ENCODE data around the gene VPS4B. TPM values are rescaled to one million over a fixed set of nuclear protein-coding genes. Genes with fewer than 3 reads are reported as not detected.

Gene VPS4B
- total RNA-seq, 3 donors from 2014 or later, result 83.8 to 167 (median 116) TPM

DNA sequence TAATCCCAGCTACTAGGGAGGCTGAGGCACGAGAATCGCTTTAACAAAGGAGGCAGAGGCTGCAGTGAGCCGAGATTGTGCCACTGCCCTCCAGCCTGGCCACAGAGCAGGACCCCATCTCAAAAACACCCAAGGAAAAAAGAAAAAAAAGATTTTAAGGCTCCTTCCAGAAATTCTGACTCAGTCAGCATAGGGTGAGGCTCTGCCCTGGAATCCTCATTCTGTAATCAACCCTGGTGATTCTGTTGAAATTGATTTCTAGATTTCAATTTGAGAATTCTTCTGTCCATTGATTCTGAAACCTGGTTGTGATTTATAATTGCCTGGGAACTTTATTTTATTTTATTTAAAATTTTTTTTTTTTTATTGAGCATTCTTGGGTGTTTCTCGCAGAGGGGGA lies 27.1 kb upstream of the VPS4B start:
- Histone ChIP-seq H3K4me1 (ENCODE audit: low read depth) (peaks cover 17% of the 10 kb centered on the region), H3K36me3 (ENCODE audit: low read depth) (no peaks in the 10 kb centered on the region), H3K9me3 (no peaks in the 10 kb centered on the region), H3K4me3 (no peak overlapping the region)
- TF ChIP-seq, protein P1, sequence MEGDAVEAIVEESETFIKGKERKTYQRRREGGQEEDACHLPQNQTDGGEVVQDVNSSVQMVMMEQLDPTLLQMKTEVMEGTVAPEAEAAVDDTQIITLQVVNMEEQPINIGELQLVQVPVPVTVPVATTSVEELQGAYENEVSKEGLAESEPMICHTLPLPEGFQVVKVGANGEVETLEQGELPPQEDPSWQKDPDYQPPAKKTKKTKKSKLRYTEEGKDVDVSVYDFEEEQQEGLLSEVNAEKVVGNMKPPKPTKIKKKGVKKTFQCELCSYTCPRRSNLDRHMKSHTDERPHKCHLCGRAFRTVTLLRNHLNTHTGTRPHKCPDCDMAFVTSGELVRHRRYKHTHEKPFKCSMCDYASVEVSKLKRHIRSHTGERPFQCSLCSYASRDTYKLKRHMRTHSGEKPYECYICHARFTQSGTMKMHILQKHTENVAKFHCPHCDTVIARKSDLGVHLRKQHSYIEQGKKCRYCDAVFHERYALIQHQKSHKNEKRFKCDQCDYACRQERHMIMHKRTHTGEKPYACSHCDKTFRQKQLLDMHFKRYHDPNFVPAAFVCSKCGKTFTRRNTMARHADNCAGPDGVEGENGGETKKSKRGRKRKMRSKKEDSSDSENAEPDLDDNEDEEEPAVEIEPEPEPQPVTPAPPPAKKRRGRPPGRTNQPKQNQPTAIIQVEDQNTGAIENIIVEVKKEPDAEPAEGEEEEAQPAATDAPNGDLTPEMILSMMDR (IDR thresholded peaks at IDR 0.05), result no peak
- ATAC-seq, result no peak
- no peak for DNase-seq
- intact Hi-C loops (cut with DNase I, micrococcal nuclease), result no loop called here

DNA sequence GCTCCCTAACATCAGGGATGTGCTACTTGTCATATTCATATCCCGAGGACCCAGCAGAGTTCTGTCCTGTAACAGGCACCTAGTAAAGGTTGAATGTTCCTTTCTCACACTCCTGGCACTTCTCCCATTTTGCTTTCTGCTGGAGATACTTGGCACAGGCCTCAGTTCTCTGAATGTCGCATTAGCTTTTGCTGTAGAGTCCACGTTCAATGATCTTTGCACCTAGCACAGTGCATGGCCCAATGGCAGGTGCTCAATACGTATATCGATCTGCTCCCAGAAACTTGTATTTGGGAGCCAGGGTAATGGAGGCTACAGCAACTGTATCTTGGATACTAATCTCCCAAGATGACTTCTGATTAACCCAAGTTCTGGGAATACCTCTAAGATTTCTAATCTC lies 24.8 kb upstream of the VPS4B start:
- DNase-seq (no peak), ATAC-seq (no peak)
- peaks cover 3% of the 10 kb centered on the region for H3K4me1 ChIP-seq (ENCODE audit: low read depth)
- H3K9me3 ChIP-seq, result no peaks in the 10 kb centered on the region
- TF ChIP-seq, protein P1 (IDR thresholded peaks at IDR 0.05), result no peak
- intact Hi-C loops (cut with DNase I, micrococcal nuclease), result no loop called here
- H3K4me3 ChIP-seq, result no peak overlapping the region
- no peaks in the 10 kb centered on the region for H3K36me3 ChIP-seq (ENCODE audit: low read depth)

DNA sequence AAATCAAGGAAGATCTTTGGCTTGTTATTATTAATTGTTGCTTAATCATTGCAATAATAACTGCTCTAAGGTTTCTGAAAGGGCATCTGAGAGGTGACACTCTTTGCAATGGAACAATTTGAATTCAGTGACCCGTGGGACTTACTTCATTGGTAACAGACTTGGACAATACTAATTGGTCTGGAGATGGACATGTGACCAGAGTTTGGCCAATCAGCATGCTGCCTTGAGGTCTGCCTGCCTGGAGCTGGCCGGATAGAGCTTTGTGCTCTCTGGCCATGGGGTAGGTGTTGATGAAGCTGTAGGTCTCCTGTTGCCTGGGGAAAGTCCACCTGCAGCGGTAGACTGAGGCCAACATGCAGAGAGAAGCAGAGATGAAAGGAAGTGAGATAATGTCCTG lies 24.0 kb upstream of the VPS4B start:
- H3K9me3 ChIP-seq, result no peaks in the 10 kb centered on the region
- no peaks in the 10 kb centered on the region for H3K36me3 ChIP-seq (ENCODE audit: low read depth)
- ATAC-seq, result no peak
- H3K4me1 ChIP-seq (ENCODE audit: low read depth), result no peaks in the 10 kb centered on the region
- H3K4me3 ChIP-seq, result no peak overlapping the region
- intact Hi-C loops (cut with DNase I, micrococcal nuclease), result no loop called here
- DNase-seq, result no peak
- TF ChIP-seq, protein P1 (IDR thresholded peaks at IDR 0.05), result no peak

DNA sequence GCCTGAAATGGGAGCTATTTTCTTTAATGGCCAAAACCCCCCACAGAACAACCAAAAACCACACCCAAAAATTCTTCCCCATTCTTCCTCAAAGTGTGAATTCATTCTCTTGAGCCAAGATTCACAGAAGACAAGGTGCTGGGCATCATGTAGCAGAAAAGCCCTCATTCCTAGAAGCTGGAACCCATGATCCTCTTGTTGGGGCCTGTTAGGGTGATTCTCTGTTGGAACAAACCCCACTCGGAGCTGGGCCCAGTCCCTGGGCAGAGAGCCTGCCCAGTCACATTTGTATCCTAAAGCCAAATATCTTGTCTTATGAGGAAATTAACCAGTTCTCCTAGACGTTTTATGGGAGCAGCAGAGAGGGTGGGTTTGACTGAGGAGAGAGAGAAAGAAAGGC lies 22.8 kb upstream of the VPS4B start:
- H3K4me1 ChIP-seq (ENCODE audit: low read depth), result no peaks in the 10 kb centered on the region
- intact Hi-C loops (cut with DNase I, micrococcal nuclease), result no loop called here
- no peaks in the 10 kb centered on the region for H3K36me3 ChIP-seq (ENCODE audit: low read depth)
- no peak overlapping the region for H3K4me3 ChIP-seq
- no peak for DNase-seq
- TF ChIP-seq, protein P1 (IDR thresholded peaks at IDR 0.05), result no peak
- no peak for ATAC-seq
- no peaks in the 10 kb centered on the region for H3K9me3 ChIP-seq

DNA sequence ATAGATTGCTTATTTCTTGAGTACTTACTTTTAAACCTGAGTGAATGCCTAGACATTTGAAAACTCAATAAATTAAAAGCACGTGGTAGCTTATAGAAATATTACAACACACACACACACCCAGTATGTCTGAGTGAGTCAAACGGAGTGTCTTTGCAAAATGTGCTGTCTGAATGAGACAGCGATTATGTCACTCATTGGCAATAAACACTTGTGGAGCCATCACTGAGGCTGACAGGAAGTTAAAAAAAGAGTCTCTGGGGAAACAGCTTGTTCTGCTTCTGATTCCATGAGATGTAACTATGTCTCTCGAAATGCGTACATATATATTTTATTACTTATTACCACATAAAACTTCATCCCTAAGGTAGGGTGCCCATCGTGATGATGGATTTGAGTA lies 22.3 kb upstream of the VPS4B start:
- intact Hi-C loops (cut with DNase I, micrococcal nuclease), result no loop called here

More for the DNA sequence above, 22.3 kb upstream of the VPS4B start:
- ATAC-seq (peak; percentile 84), DNase-seq (no peak)
- TF ChIP-seq, protein P1 (IDR thresholded peaks at IDR 0.05), result no peak
- no peaks in the 10 kb centered on the region for H3K36me3 ChIP-seq (ENCODE audit: low read depth)
- H3K4me3 ChIP-seq, result no peak overlapping the region
- H3K4me1 ChIP-seq (ENCODE audit: low read depth), result no peaks in the 10 kb centered on the region
- no peaks in the 10 kb centered on the region for H3K9me3 ChIP-seq
